Skeletal muscle tissue (tissue), 4 donors: Measurements from ENCODE around the gene SNX17. TPM values are rescaled to one million over a fixed set of nuclear protein-coding genes. Genes with fewer than 3 reads are reported as not detected.

ENCODE experiments used
- H3K27ac ChIP-seq: one replicate; pipeline ENCODE4 v1.7.0; 2013; ENCODE audit warnings: mild to moderate bottlenecking, low read depth, low read length, inconsistent platforms
- H3K27me3 ChIP-seq, 3 donors: one replicate each; pipeline ENCODE4 v1.7.0; 2013; ENCODE audit warnings: low read length in 3 of 3; ENCODE audit not compliant: control insufficient read depth in 3 of 3, insufficient read depth in 3 of 3
- H3K36me3 ChIP-seq, 3 donors: one replicate each; pipeline ENCODE4 v1.7.0; 2013; ENCODE audit warnings: low read length in 3 of 3; ENCODE audit not compliant: control insufficient read depth in 3 of 3, insufficient read depth in 3 of 3
- H3K4me1 ChIP-seq, 3 donors: one replicate each; pipeline ENCODE4 v1.7.0; 2013; ENCODE audit warnings: low read length in 3 of 3, mild to moderate bottlenecking in 3 of 3; ENCODE audit not compliant: control insufficient read depth in 3 of 3, insufficient read depth in 3 of 3
- H3K4me3 ChIP-seq, 3 donors: one replicate each; pipeline ENCODE4 v1.7.0; 2013; ENCODE audit warnings: low read length in 3 of 3
- H3K9ac ChIP-seq, 3 donors: one replicate each; pipeline ENCODE4 v1.7.0; 2013; ENCODE audit warnings: low read length in 3 of 3, mild to moderate bottlenecking in 3 of 3, moderate library complexity in 2 of 3, low read depth in 1 of 3
- H3K9me3 ChIP-seq, 3 donors: one replicate each; pipeline ENCODE4 v1.7.0; 2013; ENCODE audit warnings: low read length in 3 of 3; ENCODE audit not compliant: control insufficient read depth in 3 of 3
- total RNA-seq: library from RNA; depleted of rRNA; stranded (reverse); fragments of >200 nt; gene quantifications from one replicate; pipeline ENCODE4 v1.2.3, GENCODE V29; 2014
- donor health status: Osteomylitis.

SNX17 gene
- total RNA-seq, 1 donor from 2014 or later = 81.9 TPM

DNA sequence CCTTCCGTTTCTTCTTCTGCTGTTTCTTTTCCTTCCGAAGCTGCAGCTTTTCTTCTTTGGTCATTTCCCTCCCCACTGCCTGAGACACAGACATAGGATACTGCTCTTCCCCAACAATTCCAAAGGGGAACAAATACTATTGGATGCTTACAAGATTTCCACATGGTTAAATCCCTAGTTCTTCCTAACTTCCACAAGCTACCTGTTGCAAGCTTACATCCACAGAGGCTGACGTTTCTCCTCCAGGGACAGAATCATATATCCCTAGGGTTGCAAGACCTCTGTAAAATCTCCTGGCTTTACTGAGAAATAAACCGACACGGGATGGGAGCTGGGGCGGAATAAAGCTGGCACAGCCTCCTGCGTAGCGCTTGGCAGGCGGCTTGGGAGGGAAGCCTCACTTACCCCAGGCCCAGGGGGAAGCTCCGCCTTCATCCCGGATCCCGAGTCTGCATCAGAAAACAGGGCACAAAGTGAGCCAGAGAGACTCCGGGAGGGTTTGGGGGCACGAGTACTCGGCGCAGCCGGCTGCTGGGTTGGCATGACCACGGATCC, 868 bp upstream of the SNX17 start:
- Histone ChIP-seq H3K36me3 (peaks cover 46 to 58% (median 53%) of the 10 kb centered on the region in 3 donors), H3K27ac (peak overlapping the region; percentile 93), H3K4me3 (peak overlapping the region; percentile 90 to 99 (median 98)), H3K4me1 (peaks cover 30 to 40% (median 31%) of the 10 kb centered on the region in 3 donors), H3K9ac (peak overlapping the region; percentile 96 to 99 (median 97)), H3K27me3 (no peaks in the 10 kb centered on the region), H3K9me3 (no peaks in the 10 kb centered on the region)

GRCh38 chr2:27370816-27371620, 602 bp downstream of the SNX17 start:
- no peaks in the 10 kb centered on the region for H3K27me3 ChIP-seq
- peak overlapping the region; percentile 95 to 97 (median 96) for H3K9ac ChIP-seq
- no peaks in the 10 kb centered on the region for H3K9me3 ChIP-seq
- H3K4me3 ChIP-seq = peak overlapping the region; percentile 87 to 97 (median 96)
- H3K4me1 ChIP-seq = peaks cover 30 to 40% (median 31%) of the 10 kb centered on the region in 3 donors
- peak overlapping the region; percentile 86 for H3K27ac ChIP-seq
- H3K36me3 ChIP-seq = peaks cover 51 to 64% (median 59%) of the 10 kb centered on the region in 3 donors

DNA sequence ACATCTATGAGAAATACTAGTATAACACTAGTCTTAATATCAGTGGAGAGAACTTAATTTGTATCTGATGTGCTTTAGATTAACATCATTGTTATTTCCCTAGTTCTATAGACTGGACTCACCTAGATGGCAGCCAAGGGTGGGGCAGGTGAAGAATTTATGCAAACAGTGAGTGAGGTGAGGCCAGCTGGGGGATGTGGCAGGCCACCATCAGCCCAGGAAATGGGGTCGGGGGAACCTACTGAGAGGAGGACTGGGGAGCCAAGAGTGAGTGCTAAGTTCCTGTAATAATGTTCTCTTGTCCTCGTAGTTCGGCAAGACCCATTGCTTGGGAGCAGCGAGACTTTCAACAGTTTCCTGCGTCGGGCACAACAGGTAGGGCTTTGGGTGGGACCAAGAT, 2.5 kb downstream of the SNX17 start:
- Histone ChIP-seq H3K36me3 (peaks cover 51 to 65% (median 58%) of the 10 kb centered on the region in 3 donors), H3K4me3 (no peak overlapping the region), H3K9ac (peak overlapping the region in 1 of 3 donors; percentile 33), H3K4me1 (peaks cover 30 to 40% (median 31%) of the 10 kb centered on the region in 3 donors), H3K9me3 (no peaks in the 10 kb centered on the region), H3K27ac (no peak overlapping the region), H3K27me3 (no peaks in the 10 kb centered on the region)

DNA sequence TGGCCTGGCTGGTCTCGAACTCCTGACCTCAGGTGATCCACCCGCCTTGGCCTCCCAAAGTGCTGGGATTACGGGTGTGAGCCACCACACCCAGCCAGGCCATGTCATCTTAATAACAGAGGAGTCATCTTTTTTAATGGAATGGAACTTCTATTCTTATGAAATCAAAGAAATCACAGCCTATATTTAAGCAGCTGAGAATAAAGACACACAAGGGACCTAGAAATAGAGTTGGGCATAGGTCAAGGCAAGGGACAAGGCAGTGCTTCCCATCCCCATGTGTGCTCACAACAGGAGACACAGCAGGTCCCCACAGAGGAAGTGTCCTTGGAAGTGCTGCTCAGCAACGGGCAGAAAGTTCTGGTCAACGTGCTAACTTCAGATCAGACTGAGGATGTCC, 3.2 kb downstream of the SNX17 start:
- Histone ChIP-seq H3K36me3 (peaks cover 53 to 64% (median 57%) of the 10 kb centered on the region in 3 donors), H3K27me3 (no peaks in the 10 kb centered on the region), H3K4me1 (peaks cover 28 to 43% (median 29%) of the 10 kb centered on the region in 3 donors), H3K9ac (no peak overlapping the region), H3K9me3 (no peaks in the 10 kb centered on the region), H3K4me3 (no peak overlapping the region), H3K27ac (no peak overlapping the region)

DNA sequence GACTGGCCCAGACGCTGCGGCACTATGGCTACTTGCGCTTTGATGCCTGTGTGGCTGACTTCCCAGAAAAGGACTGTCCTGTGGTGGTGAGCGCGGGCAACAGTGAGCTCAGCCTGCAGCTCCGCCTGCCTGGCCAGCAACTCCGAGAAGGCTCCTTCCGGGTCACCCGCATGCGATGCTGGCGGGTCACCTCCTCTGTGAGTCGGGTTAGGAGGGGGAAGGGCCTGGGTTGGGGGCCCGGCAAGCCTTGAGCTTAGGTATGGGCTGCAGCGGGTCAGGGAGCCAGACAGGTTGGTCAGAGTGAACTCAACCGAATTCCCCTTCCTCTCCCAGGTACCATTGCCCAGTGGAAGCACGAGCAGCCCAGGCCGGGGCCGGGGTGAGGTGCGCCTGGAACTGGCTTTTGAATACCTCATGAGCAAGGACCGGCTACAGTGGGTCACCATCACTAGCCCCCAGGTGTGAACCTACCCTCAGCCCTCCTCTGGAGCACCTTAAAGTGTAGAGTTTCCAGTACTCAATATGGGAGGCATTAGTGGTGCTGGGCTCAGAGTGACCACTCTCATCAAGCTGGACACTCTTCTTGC, 5.2 kb downstream of the SNX17 start:
- Histone ChIP-seq H3K27ac (no peak overlapping the region), H3K27me3 (no peaks in the 10 kb centered on the region), H3K9me3 (no peaks in the 10 kb centered on the region), H3K36me3 (peaks cover 54 to 60% (median 54%) of the 10 kb centered on the region in 3 donors), H3K4me3 (no peak overlapping the region), H3K9ac (no peak overlapping the region), H3K4me1 (peaks cover 28 to 39% (median 30%) of the 10 kb centered on the region in 3 donors)

DNA sequence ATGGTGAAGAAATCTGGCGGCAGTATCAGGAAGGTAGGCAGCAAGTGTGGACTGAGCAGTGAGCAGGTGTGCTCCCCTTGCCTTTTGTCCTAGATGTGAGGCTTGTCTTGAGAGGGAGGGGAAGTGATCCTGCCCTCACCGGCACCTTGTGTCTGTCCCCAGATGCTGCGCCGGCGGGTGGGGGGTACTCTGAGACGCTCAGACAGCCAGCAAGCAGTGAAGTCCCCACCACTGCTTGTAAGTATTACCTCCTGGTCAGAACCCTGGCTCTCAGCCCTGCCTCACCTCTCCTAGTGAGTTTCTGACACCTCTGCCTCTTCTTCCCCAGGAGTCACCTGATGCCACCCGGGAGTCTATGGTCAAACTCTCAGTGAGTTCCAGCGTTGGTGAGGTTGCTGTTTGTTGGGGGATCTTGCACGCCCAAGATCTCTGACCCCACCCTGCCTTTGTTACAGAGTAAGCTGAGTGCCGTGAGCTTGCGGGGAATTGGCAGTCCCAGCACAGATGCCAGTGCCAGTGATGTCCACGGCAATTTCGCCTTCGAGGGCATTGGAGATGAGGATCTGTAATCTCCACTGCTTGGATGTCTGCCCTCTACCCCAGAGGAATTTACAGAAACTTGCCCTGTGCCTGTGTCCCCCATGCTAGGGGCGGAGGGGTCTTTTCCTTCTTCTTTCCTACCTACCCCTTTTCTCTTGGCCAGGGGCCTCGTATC, 5.9 kb downstream of the SNX17 start:
- Histone ChIP-seq H3K9me3 (no peaks in the 10 kb centered on the region), H3K36me3 (peaks cover 54 to 60% (median 55%) of the 10 kb centered on the region in 3 donors), H3K4me1 (peaks cover 30 to 40% (median 30%) of the 10 kb centered on the region in 3 donors), H3K27ac (no peak overlapping the region), H3K4me3 (no peak overlapping the region), H3K27me3 (no peaks in the 10 kb centered on the region), H3K9ac (no peak overlapping the region)

GRCh38 chr2:27376866-27377617, 6.6 kb downstream of the SNX17 start:
- Histone ChIP-seq H3K36me3 (peaks cover 59 to 67% (median 63%) of the 10 kb centered on the region in 3 donors), H3K9ac (no peak overlapping the region), H3K27ac (no peak overlapping the region), H3K9me3 (no peaks in the 10 kb centered on the region), H3K27me3 (no peaks in the 10 kb centered on the region), H3K4me1 (peaks cover 26 to 38% (median 27%) of the 10 kb centered on the region in 3 donors), H3K4me3 (no peak overlapping the region)

DNA sequence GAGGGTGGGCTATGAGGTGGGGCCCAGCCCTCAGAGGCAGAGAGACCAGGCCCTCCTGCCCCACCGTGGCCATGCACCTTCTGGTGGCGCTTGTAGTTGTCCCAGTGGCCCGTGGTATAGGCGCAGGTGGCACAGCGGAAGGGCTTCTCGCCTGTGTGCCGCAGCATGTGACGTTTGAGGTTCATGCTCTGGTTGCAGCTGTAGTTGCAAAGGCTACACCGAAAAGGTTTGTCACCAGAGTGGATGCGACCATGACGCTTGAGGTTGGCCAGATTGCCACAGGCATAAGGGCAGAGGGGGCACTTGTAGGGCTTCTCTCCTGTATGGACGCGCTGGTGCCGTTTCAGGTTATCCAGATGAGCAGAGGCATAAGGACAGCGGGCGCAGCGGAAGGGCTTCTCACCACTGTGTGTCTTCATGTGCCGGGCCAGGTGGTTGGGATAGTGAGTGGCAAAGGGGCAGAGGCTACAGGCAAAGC, 7.2 kb downstream of the SNX17 start:
- no peak overlapping the region for H3K9ac ChIP-seq
- peaks cover 64 to 71% (median 64%) of the 10 kb centered on the region in 3 donors for H3K36me3 ChIP-seq
- no peaks in the 10 kb centered on the region for H3K9me3 ChIP-seq
- peaks cover 22 to 32% (median 23%) of the 10 kb centered on the region in 3 donors for H3K4me1 ChIP-seq
- no peak overlapping the region for H3K27ac ChIP-seq
- no peak overlapping the region for H3K4me3 ChIP-seq
- no peaks in the 10 kb centered on the region for H3K27me3 ChIP-seq
